WTC11 (cell line): Measurements from ENCODE around the gene TYMS. TPM values are rescaled to one million over a fixed set of nuclear protein-coding genes. Genes with fewer than 3 reads are reported as not detected.

Experiments
- ATAC-seq: fragments of 200-7000 bp; cut with Tn5 transposase; 2 replicates; pipeline ENCODE4 v1.10.0; 2021; ENCODE audit warnings: mild to moderate bottlenecking, moderate library complexity
- CTCF ChIA-PET: fragments of 300-600 bp; sonication (Branson Sonifier 250); formaldehyde crosslinking; loops from one replicate; lab custom pipeline; 2021; ENCODE audit warnings: antibody characterized with exemption; lab: Charles Lee
- POLR2A ChIA-PET: fragments of 350-600 bp; sonication (Branson Sonifier 250); formaldehyde crosslinking; loops from one replicate; lab custom pipeline; 2021; ENCODE audit warnings: antibody characterized with exemption; lab: Charles Lee
- DNase-seq: peaks from one replicate; pipeline ENCODE4 v3.0.0; 2021; ENCODE audit warnings: low spot score
- H3K27ac Mint-ChIP-seq: 2 replicates; pipeline ENCODE4 v1.8.0; 2021; ENCODE audit warnings: mixed read lengths
- H3K27me3 Mint-ChIP-seq: 2 replicates; pipeline ENCODE4 v1.8.0; 2021; ENCODE audit warnings: low read depth, mild to moderate bottlenecking, moderate library complexity, mixed read lengths
- H3K36me3 Mint-ChIP-seq: 2 replicates; pipeline ENCODE4 v1.8.0; 2021; ENCODE audit warnings: mixed read lengths
- H3K4me1 Mint-ChIP-seq: 2 replicates; pipeline ENCODE4 v1.8.0; 2022; ENCODE audit warnings: mixed read lengths
- H3K4me3 Mint-ChIP-seq: 2 replicates; pipeline ENCODE4 v1.8.0; 2021; ENCODE audit warnings: mild to moderate bottlenecking, moderate library complexity, mixed read lengths
- H3K9me3 Mint-ChIP-seq: 2 replicates; pipeline ENCODE4 v1.8.0; 2021; ENCODE audit warnings: mixed read lengths
- ATF6 ChIP-seq: sonication (generic); formaldehyde crosslinking; IDR thresholded peaks from 2 replicates; pipeline ENCODE4 v1.8.1; 2023; ENCODE audit warnings: mild to moderate bottlenecking, missing genetic modification reagents
- CREB1 ChIP-seq: sonication (generic); formaldehyde crosslinking; IDR thresholded peaks from 2 replicates; pipeline ENCODE4 v1.8.0; 2023; ENCODE audit warnings: mild to moderate bottlenecking, missing genetic modification reagents
- E2F5 ChIP-seq: sonication (generic); formaldehyde crosslinking; IDR thresholded peaks from 2 replicates; pipeline ENCODE4 v1.8.1; 2022; ENCODE audit warnings: mild to moderate bottlenecking, moderate library complexity, missing genetic modification reagents
- ELF4 ChIP-seq: sonication (generic); formaldehyde crosslinking; IDR thresholded peaks from 2 replicates; pipeline ENCODE4 v1.8.1; 2022; ENCODE audit warnings: low read depth, mild to moderate bottlenecking, moderate library complexity, missing genetic modification reagents
- ESRRA ChIP-seq: sonication (generic); formaldehyde crosslinking; IDR thresholded peaks from 2 replicates; pipeline ENCODE4 v1.8.1; 2022; ENCODE audit warnings: mild to moderate bottlenecking, missing genetic modification reagents, borderline replicate concordance
- ETV6 ChIP-seq: sonication (generic); formaldehyde crosslinking; IDR thresholded peaks from 2 replicates; pipeline ENCODE4 v1.8.1; 2022; ENCODE audit warnings: mild to moderate bottlenecking, missing genetic modification reagents
- GRHL2 ChIP-seq: fragments of 250-450 bp; sonication (Bioruptor Pico); IDR thresholded peaks from 2 replicates; pipeline ENCODE4 v1.8.0; 2022; ENCODE audit warnings: mild to moderate bottlenecking, moderate library complexity; ENCODE audit not compliant: insufficient replicate concordance, severe bottlenecking
- HMGA2 ChIP-seq: fragments of 250-450 bp; sonication (Bioruptor Pico); IDR thresholded peaks from 2 replicates; pipeline ENCODE4 v1.4.0; 2021; ENCODE audit warnings: mild to moderate bottlenecking, moderate library complexity
- IRF2 ChIP-seq: sonication (generic); formaldehyde crosslinking; IDR thresholded peaks from 2 replicates; pipeline ENCODE4 v1.8.0; 2022; ENCODE audit warnings: low read depth, missing genetic modification reagents, borderline replicate concordance
- MXD4 ChIP-seq: fragments of 250-450 bp; sonication (Bioruptor Pico); IDR thresholded peaks from 2 replicates; pipeline ENCODE4 v1.8.0; 2021; ENCODE audit warnings: mild to moderate bottlenecking, moderate library complexity, borderline replicate concordance
- PREB ChIP-seq: sonication (generic); formaldehyde crosslinking; IDR thresholded peaks from 2 replicates; pipeline ENCODE4 v1.8.1; 2022; ENCODE audit warnings: mild to moderate bottlenecking, missing genetic modification reagents, moderate library complexity, borderline replicate concordance
- RORB ChIP-seq: fragments of 250-450 bp; sonication (Bioruptor Pico); IDR thresholded peaks from 2 replicates; pipeline ENCODE4 v1.9.0; 2021; ENCODE audit warnings: mild to moderate bottlenecking
- STAT6 ChIP-seq: sonication (generic); formaldehyde crosslinking; conservative IDR thresholded peaks from 2 replicates; pipeline ENCODE4 v1.8.1; 2023; ENCODE audit warnings: mild to moderate bottlenecking, low read depth, missing genetic modification reagents, moderate library complexity
- TEAD4 ChIP-seq: sonication (generic); formaldehyde crosslinking; IDR thresholded peaks from 2 replicates; pipeline ENCODE4 v1.8.0; 2022; ENCODE audit warnings: mild to moderate bottlenecking, missing genetic modification reagents
- TP53 ChIP-seq: sonication (generic); formaldehyde crosslinking; IDR thresholded peaks from 2 replicates; pipeline ENCODE4 v1.8.1; 2023; ENCODE audit warnings: mild to moderate bottlenecking, missing genetic modification reagents
- ZNF219 ChIP-seq: sonication (generic); formaldehyde crosslinking; IDR thresholded peaks from 2 replicates; pipeline ENCODE4 v1.8.0; 2023; ENCODE audit warnings: missing genetic modification reagents, mild to moderate bottlenecking, borderline replicate concordance
- ZNF416 ChIP-seq: fragments of 250-450 bp; sonication (Bioruptor Pico); IDR thresholded peaks from 2 replicates; pipeline ENCODE4 v1.9.0; 2021; ENCODE audit warnings: mild to moderate bottlenecking, inconsistent platforms
- total RNA-seq: library from RNA; stranded (reverse); gene quantifications from 3 replicates; pipeline ENCODE4 v1.2.3, GENCODE V29; 2021
- TF ChIP-seq, protein P1 (sequence below): sonication (generic); formaldehyde crosslinking; IDR thresholded peaks from 2 replicates; pipeline ENCODE4 v1.8.1; 2023; ENCODE audit warnings: mild to moderate bottlenecking, missing genetic modification reagents, moderate library complexity
- TF ChIP-seq, protein P2 (sequence below): sonication (generic); formaldehyde crosslinking; IDR thresholded peaks from 2 replicates; pipeline ENCODE4 v1.8.1; 2022; ENCODE audit warnings: low read depth, mild to moderate bottlenecking, moderate library complexity, missing genetic modification reagents, borderline replicate concordance

Gene TYMS
- total RNA-seq, 1 experiment from 2014 or later, result 86.4 TPM

DNA sequence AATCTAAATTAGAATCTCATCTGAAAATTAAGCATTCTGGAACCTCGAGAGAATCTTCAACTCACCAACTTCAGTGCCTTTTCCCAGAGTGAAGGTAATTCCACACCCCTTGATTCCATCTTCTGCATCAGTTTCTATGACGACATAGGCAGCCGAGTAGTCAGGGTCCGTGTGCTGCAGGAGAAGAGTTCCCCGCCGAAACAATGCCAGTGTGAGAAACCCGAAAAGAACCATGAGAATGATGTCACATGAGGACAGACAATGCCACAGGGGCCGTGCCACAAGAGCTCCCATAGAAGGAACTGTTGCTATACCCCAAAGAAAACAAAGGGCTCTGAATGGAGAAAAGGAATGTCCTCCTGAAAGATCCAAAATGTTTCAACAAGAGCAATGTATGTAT is 49.0 kb downstream of the TYMS start (continued):
- TF ChIP-seq, protein P1, sequence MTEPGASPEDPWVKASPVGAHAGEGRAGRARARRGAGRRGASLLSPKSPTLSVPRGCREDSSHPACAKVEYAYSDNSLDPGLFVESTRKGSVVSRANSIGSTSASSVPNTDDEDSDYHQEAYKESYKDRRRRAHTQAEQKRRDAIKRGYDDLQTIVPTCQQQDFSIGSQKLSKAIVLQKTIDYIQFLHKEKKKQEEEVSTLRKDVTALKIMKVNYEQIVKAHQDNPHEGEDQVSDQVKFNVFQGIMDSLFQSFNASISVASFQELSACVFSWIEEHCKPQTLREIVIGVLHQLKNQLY (CRISPR knock-in tag), result no peak
- no peak for TF ChIP-seq TEAD4 (CRISPR knock-in tag)
- TF ChIP-seq, all 79 proteins: peak for 0

GRCh38 chr18:708096-708495 is 50.6 kb downstream of the TYMS start:
- no peaks in the 10 kb centered on the region; the same call in 1 of the 2 replicates for H3K27me3 Mint-ChIP-seq
- peaks cover 28% of the 10 kb centered on the region for H3K36me3 Mint-ChIP-seq
- CTCF ChIA-PET, result interaction anchor here (1.6 kb wide), 2 partner anchors 21 to 124 kb away, joined by 4 to 8 read pairs; no protein-coding TSS in a partner anchor
- TF ChIP-seq RORB (CRISPR knock-in tag), result no peak
- TF ChIP-seq GRHL2, result no peak
- TF ChIP-seq HMGA2, result no peak
- no peak for TF ChIP-seq ELF4
- TF ChIP-seq TP53 (CRISPR knock-in tag), result no peak
- TF ChIP-seq ESRRA (CRISPR knock-in tag), result no peak
- no peak for TF ChIP-seq ZNF416 (CRISPR knock-in tag)
- TF ChIP-seq STAT6 (CRISPR knock-in tag), result no peak
- TF ChIP-seq, all 79 proteins: peak for 0
- ATAC-seq, result no peak
- POLR2A ChIA-PET, result no interaction called here
- Mint-ChIP-seq H3K4me3 (no peak overlapping the region), H3K4me1 (peaks cover 8% of the 10 kb centered on the region), H3K9me3 (no peaks in the 10 kb centered on the region), H3K27ac (no peak overlapping the region)
- DNase-seq, result no peak

DNA sequence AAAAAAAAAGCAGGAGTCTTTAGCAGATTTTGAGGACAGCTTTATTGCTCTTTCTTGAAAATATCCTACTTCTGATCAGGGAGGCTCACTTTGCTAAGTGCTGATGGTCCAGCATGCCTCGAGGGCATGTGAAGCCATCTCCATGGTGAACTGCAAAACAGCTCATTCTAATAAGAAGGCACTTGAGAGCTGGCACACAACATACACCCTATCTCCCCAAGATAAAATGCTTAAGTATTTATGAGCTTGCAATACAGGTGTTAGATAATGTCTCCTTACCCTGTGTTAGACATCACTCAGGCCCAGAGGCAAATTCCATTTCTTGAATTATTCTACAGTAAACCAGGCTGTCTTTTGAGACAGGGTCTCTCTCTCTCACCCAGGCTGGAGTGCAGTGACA is 52.3 kb downstream of the TYMS start:
- ChIA-PET POLR2A (no interaction called here), CTCF (interaction anchor here (1.0 kb wide), 1 partner anchor 86 kb away, joined by 3 read pairs; no protein-coding TSS in a partner anchor)
- H3K9me3 Mint-ChIP-seq, result no peaks in the 10 kb centered on the region
- ATAC-seq (no peak), DNase-seq (no peak)
- H3K4me1 Mint-ChIP-seq, result peaks cover 8% of the 10 kb centered on the region
- H3K4me3 Mint-ChIP-seq, result no peak overlapping the region
- H3K36me3 Mint-ChIP-seq, result peaks cover 21% of the 10 kb centered on the region
- H3K27ac Mint-ChIP-seq, result no peak overlapping the region
- TF ChIP-seq, protein P2, sequence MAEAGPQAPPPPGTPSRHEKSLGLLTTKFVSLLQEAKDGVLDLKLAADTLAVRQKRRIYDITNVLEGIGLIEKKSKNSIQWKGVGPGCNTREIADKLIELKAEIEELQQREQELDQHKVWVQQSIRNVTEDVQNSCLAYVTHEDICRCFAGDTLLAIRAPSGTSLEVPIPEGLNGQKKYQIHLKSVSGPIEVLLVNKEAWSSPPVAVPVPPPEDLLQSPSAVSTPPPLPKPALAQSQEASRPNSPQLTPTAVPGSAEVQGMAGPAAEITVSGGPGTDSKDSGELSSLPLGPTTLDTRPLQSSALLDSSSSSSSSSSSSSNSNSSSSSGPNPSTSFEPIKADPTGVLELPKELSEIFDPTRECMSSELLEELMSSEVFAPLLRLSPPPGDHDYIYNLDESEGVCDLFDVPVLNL, result no peak
- TF ChIP-seq ATF6 (CRISPR knock-in tag), result no peak
- no peak for TF ChIP-seq IRF2 (CRISPR knock-in tag)
- TF ChIP-seq MXD4, result no peak
- TF ChIP-seq PREB (CRISPR knock-in tag), result no peak
- no peak for TF ChIP-seq ETV6
- TF ChIP-seq ZNF219, result no peak
- TF ChIP-seq, protein P1 (CRISPR knock-in tag), result no peak
- no peak for TF ChIP-seq GRHL2
- no peak for TF ChIP-seq CREB1 (CRISPR knock-in tag)
- TF ChIP-seq E2F5 (CRISPR knock-in tag), result no peak
- H3K27me3 Mint-ChIP-seq, result no peaks in the 10 kb centered on the region; the same call in 1 of the 2 replicates
